Lung (tissue), 12 donors: ENCODE data around the gene MANEAL. TPM values are rescaled to one million over a fixed set of nuclear protein-coding genes. Genes with fewer than 3 reads are reported as not detected.

Source experiments
- ATAC-seq: fragments of 200-7000 bp; cut with Tn5 transposase; one replicate; pipeline ENCODE4 v1.9.1; 2020; ENCODE audit warnings: moderate number of reproducible peaks; ENCODE audit not compliant: insufficient read depth, low FRiP score
- DNase-seq, 3 donors: peaks; one replicate each; pipeline ENCODE4 v3.0.0-alpha.2; 2013 to 2017
- H3K27ac ChIP-seq, 2 donors: one replicate each; pipeline ENCODE4 v1.5.1; 2013; ENCODE audit warnings: mild to moderate bottlenecking in 2 of 2, moderate library complexity in 2 of 2, control low read depth in 1 of 2, inconsistent platforms in 1 of 2, low read depth in 1 of 2, low read length in 1 of 2
- H3K27me3 ChIP-seq, 3 donors: one replicate each; pipeline ENCODE4 v1.5.1; 2013; ENCODE audit warnings: low read length in 2 of 3; ENCODE audit not compliant: control insufficient read depth in 3 of 3, insufficient read depth in 3 of 3
- H3K36me3 ChIP-seq, 4 donors: one replicate each; pipeline ENCODE4 v1.5.1; 2013; ENCODE audit warnings: low read length in 4 of 4, mild to moderate bottlenecking in 1 of 4, moderate library complexity in 1 of 4; ENCODE audit not compliant: control insufficient read depth in 4 of 4, insufficient read depth in 4 of 4
- H3K4me1 ChIP-seq, 5 donors: one replicate each; pipeline ENCODE4 v1.5.1; 2013; ENCODE audit warnings: low read length in 5 of 5, mild to moderate bottlenecking in 2 of 5, moderate library complexity in 1 of 5; ENCODE audit not compliant: control insufficient read depth in 5 of 5, insufficient read depth in 5 of 5
- H3K4me3 ChIP-seq: one replicate; pipeline ENCODE4 v1.5.1; 2013; ENCODE audit warnings: mild to moderate bottlenecking, control low read depth, moderate library complexity
- H3K9ac ChIP-seq, 2 donors: one replicate each; pipeline ENCODE4 v1.5.1; 2013; ENCODE audit warnings: low read length in 2 of 2, control low read depth in 1 of 2; ENCODE audit not compliant: insufficient read depth in 1 of 2
- H3K9me3 ChIP-seq, 4 donors: one replicate each; pipeline ENCODE4 v1.5.1; 2013; ENCODE audit warnings: low read length in 3 of 4, mild to moderate bottlenecking in 1 of 4, moderate library complexity in 1 of 4; ENCODE audit not compliant: control insufficient read depth in 4 of 4, insufficient read depth in 3 of 4
- CTCF ChIP-seq: IDR thresholded peaks from 2 replicates; pipeline ENCODE4 v1.5.1; 2012; ENCODE audit warnings: mild to moderate bottlenecking; ENCODE audit errors: control extremely low read depth, extremely low read depth
- WGBS, 2 donors: extraction: QIAGEN DNeasy Blood & Tissue Kit; methylation state at CpG; one replicate each; pipeline ENCODE4 v1.1.7; 2013; 5-methylcytosine and 5-hydroxymethylcytosine counted together
- polyA plus RNA-seq, 2 donors: library from polyadenylated mRNA; stranded (reverse); fragments of 200-250 nt; gene quantifications; one replicate each; pipeline ENCODE4 v1.2.1, GENCODE V29; 2013
- total RNA-seq, 2 donors: library from RNA; depleted of rRNA in 1 of 2; stranded (reverse); fragments of >200 nt in 1 of 2; gene quantifications; one replicate each; pipeline ENCODE4 v1.2.1, GENCODE V29; 2014 to 2021
- donor health status: control.
- donor health status: control.
- donor health status: Bipolar disorder and iron deficiency.
- donor health status: healthy.
- donor health status: DM: yes; HTN: yes; CAD: no.

The MANEAL gene
- total and polyA plus RNA-seq, 4 donors = 2.3 to 8.1 (median 3.4) TPM

- no peak overlapping the region for H3K4me3 ChIP-seq
- H3K27ac ChIP-seq = no peak overlapping the region
- H3K36me3 ChIP-seq = no peaks in the 10 kb centered on the region
- H3K9me3 ChIP-seq = peaks cover 0 to 19% (median 0%) of the 10 kb centered on the region in 4 donors
- no peak for TF ChIP-seq CTCF
- H3K27me3 ChIP-seq = peaks cover 14 to 58% (median 31%) of the 10 kb centered on the region in 3 donors
- peaks cover 0 to 2% (median 0%) of the 10 kb centered on the region in 5 donors for H3K4me1 ChIP-seq
- no peak overlapping the region for H3K9ac ChIP-seq
- DNase-seq = no peak
- WGBS, 2 donors = 56% methylated on average over 67 to 68 of the region's 68 CpGs
- ATAC-seq = no peak
Observed at GRCh38 chr1:37761416-37762095, 32.1 kb upstream of the MANEAL start.

DNA sequence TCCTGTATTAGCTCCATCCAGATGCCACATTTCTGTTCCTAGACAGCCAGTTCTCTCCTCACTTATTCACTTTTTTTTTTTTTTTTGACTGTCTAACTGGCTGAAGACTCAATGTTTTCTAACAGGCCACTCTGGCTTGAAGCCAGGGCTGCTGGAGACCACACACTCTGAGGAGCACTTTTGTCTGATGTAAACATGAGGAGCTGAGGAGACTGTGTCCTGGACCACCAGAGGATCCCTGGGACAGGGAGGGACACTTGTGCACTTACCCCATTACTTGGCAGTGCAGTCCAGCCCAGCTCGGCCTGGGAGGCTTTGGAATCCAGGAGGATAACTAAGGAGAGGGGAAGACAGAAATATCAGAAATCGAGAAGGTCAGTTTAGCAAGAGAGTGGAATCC is 31.1 kb upstream of the MANEAL start:
- no peak overlapping the region for H3K27ac ChIP-seq
- H3K27me3 ChIP-seq = peaks cover 14 to 64% (median 33%) of the 10 kb centered on the region in 3 donors
- no peak overlapping the region for H3K4me3 ChIP-seq
- no peak overlapping the region for H3K9ac ChIP-seq
- WGBS, 2 donors = 59 to 63% methylated on average over 2 of the region's 2 CpGs
- peaks cover 0 to 20% (median 0%) of the 10 kb centered on the region in 4 donors for H3K9me3 ChIP-seq
- TF ChIP-seq CTCF = no peak
- ATAC-seq (no peak), DNase-seq (peak in 2 of 3 donors; percentile 1 to 5)
- no peaks in the 10 kb centered on the region for H3K36me3 ChIP-seq
- H3K4me1 ChIP-seq = peaks cover 0 to 2% (median 0%) of the 10 kb centered on the region in 5 donors

DNA sequence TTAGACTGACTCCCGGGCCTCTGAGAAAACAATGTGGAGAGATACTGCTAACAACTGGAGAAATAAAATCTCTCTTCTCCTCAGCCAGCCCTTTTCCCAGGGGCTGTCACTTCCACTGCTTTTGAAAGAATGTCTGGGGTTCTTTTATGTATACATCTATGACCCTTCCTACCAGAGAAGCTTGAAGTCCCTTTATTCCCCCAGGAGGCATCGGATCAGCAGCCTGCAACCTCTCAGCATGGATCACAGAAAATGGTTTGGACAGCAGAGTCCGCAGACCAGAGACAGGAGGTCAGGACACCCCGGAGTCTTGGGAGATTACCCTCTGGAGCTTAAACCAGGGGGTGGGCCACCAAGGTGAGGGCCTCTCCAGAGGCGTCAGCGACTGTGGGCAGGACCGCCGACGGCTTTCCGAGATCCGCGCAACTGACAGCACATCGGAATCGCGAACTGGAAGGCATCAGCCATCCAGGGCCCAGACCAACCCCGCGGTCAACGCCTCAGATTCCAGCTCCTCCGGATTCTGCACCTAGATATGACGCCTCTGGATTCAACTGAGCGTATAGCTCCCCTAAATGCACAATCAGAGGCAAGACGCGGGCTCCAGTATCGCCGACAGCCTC is 29.7 kb upstream of the MANEAL start:
- WGBS, 2 donors = 21 to 26% methylated on average over 25 of the region's 25 CpGs
- Histone ChIP-seq H3K27me3 (peaks cover 14 to 57% (median 30%) of the 10 kb centered on the region in 3 donors), H3K9me3 (peaks cover 0 to 19% (median 0%) of the 10 kb centered on the region in 4 donors), H3K4me1 (peaks cover 0 to 2% (median 0%) of the 10 kb centered on the region in 5 donors), H3K27ac (no peak overlapping the region), H3K9ac (no peak overlapping the region), H3K4me3 (no peak overlapping the region), H3K36me3 (no peaks in the 10 kb centered on the region)
- ATAC-seq (no peak), DNase-seq (no peak)
- TF ChIP-seq CTCF = no peak
